GM10266 (cell line): Measurements from ENCODE around the gene CIT.

Experiments used
- DNase-seq: peaks from one replicate; pipeline ENCODE4 v3.0.0; 2012; ENCODE audit errors: extremely low spot score
- TF ChIP-seq, protein P1 (sequence below): IDR thresholded peaks from 2 replicates; pipeline ENCODE4 v1.5.1; 2012; ENCODE audit warnings: mild to moderate bottlenecking, low read depth; ENCODE audit not compliant: control insufficient read depth, insufficient read depth; ENCODE audit errors: missing control alignments

Gene CIT

DNA sequence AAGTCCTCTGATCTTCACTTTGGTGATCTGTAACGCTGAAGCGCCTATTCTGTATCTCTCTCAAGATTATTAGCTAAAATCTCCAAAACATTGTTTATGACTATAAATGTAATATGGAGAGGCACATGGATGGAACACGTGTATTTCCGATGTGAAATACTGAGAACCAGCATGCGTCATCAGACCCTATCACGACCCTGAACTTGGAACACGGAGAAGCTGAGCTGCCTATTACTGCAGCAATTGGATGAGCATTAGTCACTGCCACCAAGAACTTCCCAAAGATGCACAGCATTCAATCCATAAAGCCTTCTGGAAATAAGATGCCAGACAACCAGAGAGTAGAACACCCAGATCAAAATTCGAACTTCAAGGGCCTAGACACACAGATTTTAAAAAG, 147.2 kb downstream of the CIT start:
- TF ChIP-seq, protein P1, sequence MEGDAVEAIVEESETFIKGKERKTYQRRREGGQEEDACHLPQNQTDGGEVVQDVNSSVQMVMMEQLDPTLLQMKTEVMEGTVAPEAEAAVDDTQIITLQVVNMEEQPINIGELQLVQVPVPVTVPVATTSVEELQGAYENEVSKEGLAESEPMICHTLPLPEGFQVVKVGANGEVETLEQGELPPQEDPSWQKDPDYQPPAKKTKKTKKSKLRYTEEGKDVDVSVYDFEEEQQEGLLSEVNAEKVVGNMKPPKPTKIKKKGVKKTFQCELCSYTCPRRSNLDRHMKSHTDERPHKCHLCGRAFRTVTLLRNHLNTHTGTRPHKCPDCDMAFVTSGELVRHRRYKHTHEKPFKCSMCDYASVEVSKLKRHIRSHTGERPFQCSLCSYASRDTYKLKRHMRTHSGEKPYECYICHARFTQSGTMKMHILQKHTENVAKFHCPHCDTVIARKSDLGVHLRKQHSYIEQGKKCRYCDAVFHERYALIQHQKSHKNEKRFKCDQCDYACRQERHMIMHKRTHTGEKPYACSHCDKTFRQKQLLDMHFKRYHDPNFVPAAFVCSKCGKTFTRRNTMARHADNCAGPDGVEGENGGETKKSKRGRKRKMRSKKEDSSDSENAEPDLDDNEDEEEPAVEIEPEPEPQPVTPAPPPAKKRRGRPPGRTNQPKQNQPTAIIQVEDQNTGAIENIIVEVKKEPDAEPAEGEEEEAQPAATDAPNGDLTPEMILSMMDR: no peak

DNA sequence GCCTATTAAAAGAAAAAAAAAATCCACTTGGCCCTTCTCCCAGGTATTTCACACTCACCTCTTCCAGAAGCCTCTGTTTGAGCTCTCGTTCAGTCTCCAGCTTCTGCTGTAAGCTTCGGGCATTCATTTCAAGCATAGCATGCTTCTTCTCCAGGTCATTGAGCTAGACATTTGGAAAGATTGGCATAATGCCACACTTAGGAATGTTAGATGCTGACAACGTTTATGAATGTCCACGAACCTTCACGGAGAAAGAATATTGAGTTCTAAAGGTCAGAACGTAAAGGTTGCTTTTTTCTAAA, 148.7 kb downstream of the CIT start:
- TF ChIP-seq, protein P1: no peak
- DNase-seq: no peak

More for the DNA sequence above, 147.2 kb downstream of the CIT start:
- DNase-seq: no peak

DNA sequence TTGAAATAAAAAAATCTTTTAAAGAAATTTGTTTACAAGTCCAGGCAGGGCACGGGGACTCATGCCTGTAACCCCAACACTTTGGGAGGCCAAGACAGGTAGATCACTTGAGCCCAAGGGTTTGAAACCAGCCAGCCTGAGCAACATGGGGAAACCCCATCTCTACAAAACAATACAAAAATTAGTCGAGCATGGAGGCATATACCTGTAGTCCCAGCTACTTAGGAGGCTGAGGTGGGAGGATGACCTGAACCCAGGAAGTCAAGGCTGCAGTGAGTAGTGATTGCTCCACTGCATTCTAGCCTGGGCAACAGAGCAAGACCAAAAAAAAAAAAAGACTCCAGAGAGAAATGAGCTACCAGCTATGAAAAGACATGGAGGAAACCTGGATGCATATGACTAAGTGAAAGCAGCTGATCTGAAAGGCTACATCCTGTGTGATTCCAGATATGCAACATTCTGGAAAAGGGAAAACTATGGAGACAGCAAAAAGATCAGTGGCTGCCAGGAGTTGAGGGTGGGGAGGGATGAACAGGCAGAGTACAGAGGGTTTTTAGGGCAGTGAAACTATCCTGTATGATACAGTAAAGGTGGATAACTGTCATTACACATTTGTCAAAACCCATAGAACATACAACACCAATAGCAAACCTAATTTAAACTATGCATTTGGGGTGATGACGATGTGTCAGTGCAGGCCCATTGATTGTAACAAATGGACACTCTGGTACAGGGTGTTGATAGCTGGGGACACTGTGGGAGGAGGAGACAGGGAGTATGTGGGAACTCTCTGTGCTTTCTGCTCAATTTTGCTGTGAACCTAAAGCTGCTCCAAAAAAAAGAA, 149.3 kb downstream of the CIT start:
- TF ChIP-seq, protein P1: no peak
- DNase-seq: no peak

DNA sequence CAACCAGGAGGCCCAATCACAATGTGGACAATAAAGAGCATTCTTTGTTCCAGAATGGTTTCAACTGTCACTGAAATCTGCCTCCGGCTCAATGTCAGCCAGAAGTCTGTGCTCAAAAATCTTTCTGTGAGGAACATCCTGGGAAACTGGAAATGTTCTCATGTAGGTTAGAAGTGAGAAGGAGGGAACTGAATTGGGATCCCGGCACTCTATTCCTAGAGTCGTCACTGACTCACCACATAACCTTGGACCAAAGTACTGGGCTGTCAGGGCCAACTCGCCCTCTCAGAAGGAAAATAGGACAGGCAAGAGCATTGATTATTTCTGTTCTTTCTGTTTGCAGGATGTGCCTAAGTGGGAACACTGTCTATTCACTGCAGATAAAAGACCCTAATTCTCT, 151.6 kb downstream of the CIT start:
- DNase-seq: no peak
- TF ChIP-seq, protein P1: no peak

DNA sequence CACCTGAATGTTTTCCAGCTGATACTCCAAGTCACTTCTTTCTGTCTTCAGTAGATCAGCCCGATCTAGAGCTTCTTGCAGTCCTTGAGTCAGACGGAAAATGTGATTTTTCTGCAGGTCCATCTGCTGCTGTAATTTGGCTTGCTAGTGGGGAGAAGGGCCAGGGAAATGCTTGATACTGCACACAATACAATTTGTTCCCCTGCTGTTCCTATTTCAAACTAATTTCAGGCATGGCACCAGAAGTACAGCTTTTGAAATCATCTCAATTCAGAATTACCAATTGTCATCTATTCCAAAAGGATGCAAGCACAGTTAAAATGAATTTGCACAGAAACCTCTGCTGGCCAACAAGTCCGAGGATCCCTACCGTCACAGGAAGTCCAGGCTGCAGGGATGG, 155.8 kb downstream of the CIT start:
- DNase-seq: no peak
- TF ChIP-seq, protein P1: no peak

DNA sequence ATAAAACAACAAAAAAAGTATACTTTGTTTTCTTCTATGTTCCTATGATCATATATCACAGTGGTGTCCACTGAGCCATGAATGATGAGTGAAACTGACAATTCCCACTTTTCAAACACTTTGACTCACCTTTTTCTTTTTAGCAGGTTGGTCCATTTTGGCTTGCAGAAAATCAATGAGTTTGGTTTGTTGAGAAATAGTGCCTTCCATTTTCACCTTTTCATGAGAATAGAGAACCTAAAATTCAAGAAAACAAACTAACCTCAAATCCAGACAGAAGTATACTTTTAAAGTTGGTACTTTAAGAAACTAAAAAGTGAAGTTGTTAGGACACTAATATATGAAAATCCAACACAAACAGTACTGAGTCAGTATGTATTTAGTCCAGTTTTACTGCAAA, 156.8 kb downstream of the CIT start:
- DNase-seq: no peak
- TF ChIP-seq, protein P1: no peak

DNA sequence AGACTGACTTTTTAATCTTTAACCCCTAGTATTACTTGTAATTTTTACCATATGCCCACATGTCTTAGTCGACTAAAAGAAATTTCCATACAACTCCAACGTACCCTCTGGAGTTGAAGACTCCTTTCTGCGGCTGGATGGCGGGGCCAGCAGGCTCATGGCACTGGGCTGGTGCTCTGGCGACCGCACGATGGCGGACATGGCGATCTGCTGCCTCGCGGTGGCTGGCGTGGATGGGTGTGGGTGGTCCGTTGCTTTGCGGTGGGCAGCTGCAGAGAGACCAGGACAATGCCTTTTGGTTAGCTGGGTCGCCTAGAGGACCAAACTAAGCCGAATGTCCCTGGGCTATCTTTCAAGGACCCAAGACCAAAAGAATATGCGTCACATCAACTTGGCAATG, 159.0 kb downstream of the CIT start:
- DNase-seq: no peak
- TF ChIP-seq, protein P1: no peak
